ENCODE results near the gene KRTAP2-1.
"Not testable (repeated sequence)": the region's sequence is repeated elsewhere in the genome, so short reads cannot be mapped to it uniquely, and the experiment has no call there.

The KRTAP2-1 gene

GRCh38 chr17:41058741-41059140, 11.6 kb upstream of the KRTAP2-1 start:
- DNase-seq (ENCODE audit: extremely low read depth in 1 of 2, low read depth in 1 of 2) = no peak

- DNase-seq (ENCODE audit: extremely low read depth in 1 of 2, low read depth in 1 of 2) = no peak
These were observed 10.4 kb upstream of the KRTAP2-1 start for GRCh38 chr17:41057547-41057946.

GRCh38 chr17:41055130-41055529, 8.0 kb upstream of the KRTAP2-1 start, which contains the start of gene KRTAP2-2:
Gene KRTAP2-2 (minus strand): TSS chr17:41055230. CDS start chr17:41055211, 19 bp downstream.
- not testable (repeated sequence) for DNase-seq (ENCODE audit: extremely low read depth in 1 of 2, low read depth in 1 of 2)

GRCh38 chr17:41054556-41054955, 7.4 kb upstream of the KRTAP2-1 start:
- DNase-seq (ENCODE audit: extremely low read depth in 1 of 2, low read depth in 1 of 2) = not testable (repeated sequence)

GRCh38 chr17:41054025-41054424, 6.9 kb upstream of the KRTAP2-1 start:
- no peak for DNase-seq (ENCODE audit: extremely low read depth in 1 of 2, low read depth in 1 of 2)

GRCh38 chr17:41052566-41052965, 5.5 kb upstream of the KRTAP2-1 start:
- no peak for DNase-seq (ENCODE audit: extremely low read depth in 1 of 2, low read depth in 1 of 2)

- no peak for DNase-seq (ENCODE audit: extremely low read depth in 1 of 2, low read depth in 1 of 2)
These were observed 2.0 kb upstream of the KRTAP2-1 start for GRCh38 chr17:41049110-41049509.

- DNase-seq (ENCODE audit: extremely low read depth in 1 of 2, low read depth in 1 of 2) = no peak
These were observed 1.3 kb upstream of the KRTAP2-1 start for GRCh38 chr17:41048441-41048840.

GRCh38 chr17:41042953-41043352, 4.2 kb downstream of the KRTAP2-1 start:
- no peak for DNase-seq (ENCODE audit: extremely low read depth in 1 of 2, low read depth in 1 of 2)

- not testable (repeated sequence) for DNase-seq (ENCODE audit: extremely low read depth in 1 of 2, low read depth in 1 of 2)
These were observed 6.1 kb downstream of the KRTAP2-1 start, which contains the start of gene KRTAP1-1 for GRCh38 chr17:41040783-41041571. Gene KRTAP1-1 (minus strand): TSS chr17:41041450. CDS start chr17:41041397, 53 bp downstream.

GRCh38 chr17:41037853-41038350, 9.2 kb downstream of the KRTAP2-1 start:
- no peak for DNase-seq (ENCODE audit: extremely low read depth in 1 of 2, low read depth in 1 of 2)

- DNase-seq (ENCODE audit: extremely low read depth in 1 of 2, low read depth in 1 of 2) = not testable (repeated sequence)
These were observed 12.7 kb downstream of the KRTAP2-1 start, which contains the start of gene KRTAP1-3 for GRCh38 chr17:41034346-41034935. Gene KRTAP1-3 (minus strand): TSS chr17:41034874. CDS start chr17:41034821, 53 bp downstream.

GRCh38 chr17:41029633-41030245, 17.4 kb downstream of the KRTAP2-1 start, which contains the start of gene KRTAP1-4:
Gene KRTAP1-4 (minus strand): TSS chr17:41030195. CDS start chr17:41030078, 117 bp downstream.
- no peak for DNase-seq (ENCODE audit: extremely low read depth in 1 of 2, low read depth in 1 of 2)

GRCh38 chr17:41026715-41027471, 20.2 kb downstream of the KRTAP2-1 start, which contains the start of gene KRTAP1-5:
Gene KRTAP1-5 (minus strand): TSS chr17:41027208. CDS start chr17:41027155, 53 bp downstream.
- no peak for DNase-seq (ENCODE audit: extremely low read depth in 1 of 2, low read depth in 1 of 2)

GRCh38 chr17:41024697-41025096, 22.4 kb downstream of the KRTAP2-1 start:
- DNase-seq (ENCODE audit: extremely low read depth in 1 of 2, low read depth in 1 of 2) = no peak

- no peak for DNase-seq (ENCODE audit: extremely low read depth in 1 of 2, low read depth in 1 of 2)
These were observed 26.8 kb downstream of the KRTAP2-1 start for GRCh38 chr17:41020336-41020735.

- no peak for DNase-seq (ENCODE audit: extremely low read depth in 1 of 2, low read depth in 1 of 2)
These were observed 27.7 kb downstream of the KRTAP2-1 start for GRCh38 chr17:41019415-41019814.

- no peak for DNase-seq (ENCODE audit: extremely low read depth in 1 of 2, low read depth in 1 of 2)
These were observed 28.6 kb downstream of the KRTAP2-1 start for GRCh38 chr17:41018541-41018940.

GRCh38 chr17:41016578-41017215, 30.4 kb downstream of the KRTAP2-1 start:
- DNase-seq (ENCODE audit: extremely low read depth in 1 of 2, low read depth in 1 of 2) = no peak

GRCh38 chr17:41015454-41015853, 31.7 kb downstream of the KRTAP2-1 start:
- DNase-seq (ENCODE audit: extremely low read depth in 1 of 2, low read depth in 1 of 2) = no peak
